ENCODE data around the gene SLC25A11. TPM values are rescaled to one million over a fixed set of nuclear protein-coding genes. Genes with fewer than 3 reads are reported as not detected.

Gene SLC25A11
- total and polyA plus RNA-seq, 2 donors (not counting 1 experiment from before 2014, with no cell fraction given) = 29.2 to 59.3 TPM

- Histone ChIP-seq H3K27ac (ENCODE audit: insufficient read depth, low read length) (no peak overlapping the region), H3K4me1 (ENCODE audit: control insufficient read depth, extremely low read depth, insufficient read depth, low read length) (no peaks in the 10 kb centered on the region), H3K4me2 (ENCODE audit: extremely low read depth, insufficient read depth, low read length) (no peak overlapping the region), H4K20me1 (ENCODE audit: control insufficient read depth, extremely low read depth, insufficient read depth, low read length) (no peaks in the 10 kb centered on the region), H3K36me3 (ENCODE audit: control insufficient read depth, insufficient read depth, low read length) (peaks cover 8% of the 10 kb centered on the region), H3K27me3 (ENCODE audit: control insufficient read depth, insufficient read depth, low read length) (no peaks in the 10 kb centered on the region), H3K79me2 (ENCODE audit: control insufficient read depth, insufficient read depth, low read length) (no peaks in the 10 kb centered on the region), H3K4me3 (replicated peaks in 1 of 4; ENCODE audit: control extremely low read depth in 1 of 4, insufficient read depth in 1 of 4, low read depth in 3 of 4, low read length in 4 of 4) (no peak overlapping the region), H3K9me3 (ENCODE audit: control insufficient read depth, insufficient read depth, low read depth, low read length) (no peaks in the 10 kb centered on the region), H3K9ac (ENCODE audit: insufficient read depth, low read length) (no peak overlapping the region), H2AFZ (ENCODE audit: low read length) (no peak overlapping the region)
- no peak for DNase-seq (ENCODE audit: low read depth in 2 of 2)
- TF ChIP-seq EZH2 (IDR thresholded peaks at IDR 0.05; ENCODE audit: low read length, missing control alignments) (no peak), CTCF (conservative IDR thresholded peaks at IDR 0.05 in 1 of 2, IDR thresholded peaks at IDR 0.05 in 1 of 2; ENCODE audit: low read depth in 1 of 2, low read length in 2 of 2) (no peak)
Observed at GRCh38 chr17:4959261-4959965, 19.6 kb upstream of the SLC25A11 start.

GRCh38 chr17:4958102-4958501 is 18.3 kb upstream of the SLC25A11 start:
- H4K20me1 ChIP-seq (ENCODE audit: control insufficient read depth, extremely low read depth, insufficient read depth, low read length) = no peaks in the 10 kb centered on the region
- H3K27me3 ChIP-seq (ENCODE audit: control insufficient read depth, insufficient read depth, low read length) = no peaks in the 10 kb centered on the region
- no peaks in the 10 kb centered on the region for H3K9me3 ChIP-seq (ENCODE audit: control insufficient read depth, insufficient read depth, low read depth, low read length)
- H3K4me2 ChIP-seq (ENCODE audit: extremely low read depth, insufficient read depth, low read length) = no peak overlapping the region
- H3K9ac ChIP-seq (ENCODE audit: insufficient read depth, low read length) = no peak overlapping the region
- no peak overlapping the region for H3K4me3 ChIP-seq (replicated peaks in 1 of 4; ENCODE audit: control extremely low read depth in 1 of 4, insufficient read depth in 1 of 4, low read depth in 3 of 4, low read length in 4 of 4)
- TF ChIP-seq CTCF (conservative IDR thresholded peaks at IDR 0.05 in 1 of 2, IDR thresholded peaks at IDR 0.05 in 1 of 2; ENCODE audit: low read depth in 1 of 2, low read length in 2 of 2) (no peak), EZH2 (IDR thresholded peaks at IDR 0.05; ENCODE audit: low read length, missing control alignments) (no peak)
- H3K27ac ChIP-seq (ENCODE audit: insufficient read depth, low read length) = no peak overlapping the region
- H3K79me2 ChIP-seq (ENCODE audit: control insufficient read depth, insufficient read depth, low read length) = no peaks in the 10 kb centered on the region
- peaks cover 8% of the 10 kb centered on the region for H3K36me3 ChIP-seq (ENCODE audit: control insufficient read depth, insufficient read depth, low read length)
- no peak overlapping the region for H2AFZ ChIP-seq (ENCODE audit: low read length)
- DNase-seq (ENCODE audit: low read depth in 2 of 2) = no peak
- peaks cover 6% of the 10 kb centered on the region for H3K4me1 ChIP-seq (ENCODE audit: control insufficient read depth, extremely low read depth, insufficient read depth, low read length)

- Histone ChIP-seq H3K36me3 (ENCODE audit: control insufficient read depth, insufficient read depth, low read length) (peaks cover 8% of the 10 kb centered on the region), H3K4me3 (replicated peaks in 1 of 4; ENCODE audit: control extremely low read depth in 1 of 4, insufficient read depth in 1 of 4, low read depth in 3 of 4, low read length in 4 of 4) (no peak overlapping the region), H3K4me2 (ENCODE audit: extremely low read depth, insufficient read depth, low read length) (no peak overlapping the region), H3K27ac (ENCODE audit: insufficient read depth, low read length) (no peak overlapping the region), H3K9me3 (ENCODE audit: control insufficient read depth, insufficient read depth, low read depth, low read length) (no peaks in the 10 kb centered on the region), H3K9ac (ENCODE audit: insufficient read depth, low read length) (no peak overlapping the region), H3K4me1 (ENCODE audit: control insufficient read depth, extremely low read depth, insufficient read depth, low read length) (peaks cover 11% of the 10 kb centered on the region), H3K79me2 (ENCODE audit: control insufficient read depth, insufficient read depth, low read length) (no peaks in the 10 kb centered on the region), H4K20me1 (ENCODE audit: control insufficient read depth, extremely low read depth, insufficient read depth, low read length) (no peaks in the 10 kb centered on the region), H2AFZ (ENCODE audit: low read length) (no peak overlapping the region), H3K27me3 (ENCODE audit: control insufficient read depth, insufficient read depth, low read length) (no peaks in the 10 kb centered on the region)
- no peak for DNase-seq (ENCODE audit: low read depth in 2 of 2)
- no peak for TF ChIP-seq CTCF (conservative IDR thresholded peaks at IDR 0.05 in 1 of 2, IDR thresholded peaks at IDR 0.05 in 1 of 2; ENCODE audit: low read depth in 1 of 2, low read length in 2 of 2)
- no peak for TF ChIP-seq EZH2 (IDR thresholded peaks at IDR 0.05; ENCODE audit: low read length, missing control alignments)
Observed at GRCh38 chr17:4956493-4957061, 16.7 kb upstream of the SLC25A11 start.

Data from fibroblast of lung (primary cell).